Measurements from ENCODE around the gene SEMA6B.

The SEMA6B gene

DNA sequence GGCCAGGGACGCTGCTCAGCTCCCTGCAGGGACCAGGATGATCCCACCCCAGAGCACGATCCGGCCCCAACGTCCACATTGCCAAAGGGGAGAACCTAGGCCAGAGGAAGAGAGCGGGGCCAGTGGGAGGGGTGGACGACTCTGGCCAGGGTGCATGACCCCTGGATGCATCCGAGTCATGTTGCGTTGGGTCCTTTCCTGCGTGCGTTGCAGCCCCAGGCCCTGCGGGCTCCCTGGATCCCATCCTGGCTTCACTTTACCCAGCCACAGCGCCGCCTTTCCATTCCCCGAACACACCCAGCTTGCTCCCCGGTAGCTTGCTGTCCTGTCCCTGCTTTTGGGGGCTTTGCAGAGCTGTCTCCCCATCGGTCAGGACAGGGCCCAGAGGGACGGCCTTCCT is 51.7 kb downstream of the SEMA6B start:
- no peak for DNase-seq (ENCODE audit: low spot score)

DNA sequence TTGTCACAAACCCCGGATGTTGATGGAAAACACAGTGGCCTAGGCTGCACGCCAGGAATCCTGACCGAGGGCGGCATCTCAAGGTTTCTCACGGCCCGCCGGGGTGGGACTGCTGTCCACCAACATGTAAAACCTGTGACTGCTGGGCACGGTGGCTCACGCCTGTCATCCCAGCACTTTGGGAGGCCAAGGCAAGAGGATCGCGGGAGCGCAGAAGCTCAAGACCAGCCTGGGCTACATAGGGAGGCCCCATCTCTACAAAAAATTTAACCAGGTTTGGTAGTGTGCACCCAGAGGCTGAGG is 52.4 kb downstream of the SEMA6B start:
- no peak for DNase-seq (ENCODE audit: low spot score)

DNA sequence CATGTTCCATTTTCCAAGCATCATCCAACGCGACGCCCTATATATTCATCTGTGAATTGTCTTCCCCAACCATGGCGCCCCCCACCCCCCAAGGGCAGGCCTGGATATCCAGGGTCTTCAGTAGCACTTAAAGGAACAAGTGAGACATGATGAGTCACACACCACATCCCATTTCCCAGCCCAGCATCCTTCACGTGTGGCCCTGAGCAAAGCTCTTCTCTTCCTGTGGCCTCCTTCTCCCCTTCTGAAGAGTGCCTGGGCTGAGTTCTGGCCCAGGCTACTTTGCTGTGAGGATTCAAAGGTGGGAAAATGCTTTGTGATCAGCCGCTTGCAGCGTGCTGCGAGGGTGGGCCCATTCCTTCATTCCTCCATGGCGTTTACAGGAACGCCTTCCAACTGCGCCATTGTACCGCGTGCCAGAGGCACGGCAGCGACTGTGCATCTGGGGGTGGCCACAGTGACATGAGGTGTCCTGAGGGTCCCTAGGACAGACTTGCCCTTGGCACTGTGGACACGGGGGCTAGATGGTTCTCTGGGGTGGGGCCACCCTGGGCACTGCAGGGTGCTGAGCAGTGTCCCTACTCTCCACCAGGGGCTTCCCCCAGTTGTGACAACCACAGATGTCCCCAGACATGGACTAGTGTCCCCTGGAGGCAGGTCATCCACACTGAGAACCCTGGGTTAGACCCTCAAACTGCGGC is 52.9 kb downstream of the SEMA6B start:
- DNase-seq (ENCODE audit: low spot score), result no peak

DNA sequence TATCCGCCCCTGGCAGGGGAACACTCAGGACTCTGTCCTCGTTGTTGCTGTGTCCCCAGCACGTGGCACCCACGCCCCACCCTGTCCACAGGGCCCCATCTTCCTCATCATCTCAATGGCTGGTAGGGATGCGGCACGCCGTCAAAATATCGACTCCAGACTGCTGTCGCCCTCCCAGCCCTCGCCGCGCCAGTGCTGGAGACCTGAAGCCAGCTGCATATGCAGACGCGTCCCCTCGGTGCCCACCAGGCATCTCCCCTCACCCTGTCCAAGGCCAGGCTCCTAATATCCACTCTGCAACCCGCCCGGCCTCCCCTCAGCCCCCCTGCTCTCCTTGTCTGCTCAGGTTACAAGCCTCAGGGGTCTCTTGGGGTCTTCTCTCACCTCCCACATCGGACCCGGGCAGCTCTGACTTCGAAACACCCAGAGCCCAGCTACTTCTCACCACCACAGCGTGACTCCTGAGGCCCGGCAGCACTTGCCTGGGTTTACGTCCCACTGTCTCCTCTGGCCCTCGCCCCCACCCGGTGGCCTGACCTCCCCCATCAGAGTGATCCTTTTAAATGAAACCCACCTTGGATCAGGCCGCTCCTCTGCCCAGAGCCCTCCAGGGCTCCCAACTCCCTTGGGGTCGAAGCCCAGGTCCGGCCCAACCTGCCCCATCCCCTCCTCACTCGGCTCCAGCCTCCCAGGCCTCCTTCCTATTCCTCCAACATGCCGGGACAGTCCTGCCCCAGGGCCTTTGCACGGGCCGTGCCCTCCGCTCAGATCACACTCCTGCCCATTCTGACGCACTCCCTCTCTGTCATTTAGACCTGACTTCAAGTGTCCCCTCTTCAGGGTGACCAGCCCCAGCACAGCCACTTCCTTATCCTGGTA is 53.7 kb downstream of the SEMA6B start:
- no peak for DNase-seq (ENCODE audit: low spot score)

DNA sequence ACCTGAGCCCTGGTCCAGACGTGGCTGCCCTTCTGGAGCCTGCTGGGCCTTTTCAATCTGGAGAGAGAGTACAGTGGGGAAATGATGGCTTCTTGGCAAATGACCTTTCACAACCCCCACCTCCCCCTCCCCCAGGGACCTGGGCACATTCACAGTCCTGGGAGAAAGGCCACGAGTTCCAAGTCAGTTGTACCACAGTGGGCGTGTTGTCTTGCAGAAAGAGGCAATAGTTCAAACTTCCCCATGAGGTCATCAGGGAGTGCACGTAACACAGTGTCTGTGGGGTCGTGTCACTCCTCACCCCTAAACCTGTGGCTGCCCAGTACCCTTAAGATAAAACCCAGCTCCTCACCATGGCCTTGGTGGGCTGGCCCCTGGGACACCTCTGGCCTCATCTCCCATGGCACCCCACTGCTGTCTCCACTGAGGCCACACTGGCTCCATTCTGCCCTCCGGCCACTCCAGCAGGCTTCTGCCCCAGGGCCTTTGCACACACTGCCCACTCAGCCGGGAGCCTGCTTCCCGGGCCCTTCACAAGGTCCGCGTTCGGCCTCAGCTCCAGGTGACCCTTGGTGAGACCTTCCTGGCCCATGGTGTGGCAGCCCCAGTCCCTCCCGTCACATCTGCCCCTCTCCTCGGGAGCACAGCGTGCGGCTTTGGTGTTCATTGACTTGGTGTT is 54.5 kb downstream of the SEMA6B start:
- no peak for DNase-seq (ENCODE audit: low spot score)

DNA sequence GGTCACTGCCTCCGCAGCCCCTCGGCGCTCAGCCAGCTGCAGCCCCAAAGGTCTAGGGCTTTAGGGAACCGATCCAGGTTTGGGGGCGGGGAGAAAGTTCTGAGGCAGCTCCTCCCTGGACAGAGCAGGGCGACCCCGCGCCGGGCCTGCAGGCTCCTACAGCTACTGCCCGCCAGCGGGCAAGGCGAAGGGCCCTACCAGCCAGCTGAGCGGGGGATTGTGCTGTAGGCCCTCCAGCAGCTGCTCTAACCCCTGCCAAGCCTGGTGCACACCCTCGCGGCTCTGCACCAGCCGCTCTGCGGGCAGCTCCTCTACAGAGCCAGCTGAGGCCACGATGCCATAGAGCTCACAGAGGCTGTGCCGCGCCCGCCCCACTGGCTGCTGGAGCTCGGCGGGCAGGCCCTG is 55.2 kb downstream of the SEMA6B start:
- peak; percentile 67 for DNase-seq (ENCODE audit: low spot score)

DNA sequence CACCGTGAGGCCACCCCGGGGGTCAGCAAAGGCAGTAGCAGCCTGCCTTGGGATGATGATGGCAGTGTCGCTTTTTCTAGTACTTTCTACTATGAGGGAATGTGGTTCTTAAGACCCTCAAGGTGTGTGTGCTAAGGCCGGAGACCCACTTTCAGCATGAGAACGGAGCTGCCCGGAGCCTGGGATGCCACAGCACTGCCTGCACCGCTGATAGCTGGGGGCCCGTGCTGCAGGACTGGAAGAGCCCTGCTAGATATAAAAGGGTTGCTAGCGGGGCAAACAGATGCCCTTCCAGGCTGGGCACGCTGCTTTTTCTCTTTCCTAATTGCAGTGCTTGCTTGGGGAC is 55.7 kb downstream of the SEMA6B start:
- DNase-seq (ENCODE audit: low spot score), result no peak

DNA sequence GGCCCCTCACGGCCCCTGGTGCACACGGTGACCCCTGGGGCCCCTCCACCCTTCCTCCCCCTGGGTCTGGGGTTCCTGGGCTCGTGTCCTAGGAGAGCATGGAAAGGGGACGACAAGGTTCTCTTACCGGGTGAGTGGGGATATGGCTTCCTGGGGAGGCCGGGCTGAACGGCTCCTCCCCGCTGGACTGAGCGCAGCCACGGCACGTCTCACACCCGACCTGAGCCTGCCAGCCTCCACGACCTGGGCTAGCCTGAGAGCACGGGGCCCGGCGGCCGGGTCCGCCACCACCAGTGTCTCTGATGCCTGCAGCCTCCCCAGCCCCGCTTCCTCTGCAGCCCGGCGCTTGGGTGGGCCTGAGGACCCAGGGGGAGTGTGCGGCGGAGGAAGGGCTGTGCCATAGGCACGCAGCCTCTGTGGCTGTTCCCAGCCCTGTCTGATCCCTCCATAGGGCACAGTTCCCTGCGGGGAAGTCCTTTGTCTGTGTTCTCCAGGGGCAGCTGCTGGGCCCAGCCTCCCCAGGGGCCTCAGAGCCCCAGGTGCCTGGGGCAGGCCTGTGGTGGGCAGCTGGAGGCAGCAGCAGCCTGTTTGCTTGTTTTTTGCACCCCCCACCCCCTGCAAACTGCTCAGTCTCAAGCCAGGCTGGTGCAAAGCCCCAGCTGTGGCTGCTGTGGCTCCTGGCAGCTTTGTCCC is 56.2 kb downstream of the SEMA6B start:
- DNase-seq (ENCODE audit: low spot score), result no peak

DNA sequence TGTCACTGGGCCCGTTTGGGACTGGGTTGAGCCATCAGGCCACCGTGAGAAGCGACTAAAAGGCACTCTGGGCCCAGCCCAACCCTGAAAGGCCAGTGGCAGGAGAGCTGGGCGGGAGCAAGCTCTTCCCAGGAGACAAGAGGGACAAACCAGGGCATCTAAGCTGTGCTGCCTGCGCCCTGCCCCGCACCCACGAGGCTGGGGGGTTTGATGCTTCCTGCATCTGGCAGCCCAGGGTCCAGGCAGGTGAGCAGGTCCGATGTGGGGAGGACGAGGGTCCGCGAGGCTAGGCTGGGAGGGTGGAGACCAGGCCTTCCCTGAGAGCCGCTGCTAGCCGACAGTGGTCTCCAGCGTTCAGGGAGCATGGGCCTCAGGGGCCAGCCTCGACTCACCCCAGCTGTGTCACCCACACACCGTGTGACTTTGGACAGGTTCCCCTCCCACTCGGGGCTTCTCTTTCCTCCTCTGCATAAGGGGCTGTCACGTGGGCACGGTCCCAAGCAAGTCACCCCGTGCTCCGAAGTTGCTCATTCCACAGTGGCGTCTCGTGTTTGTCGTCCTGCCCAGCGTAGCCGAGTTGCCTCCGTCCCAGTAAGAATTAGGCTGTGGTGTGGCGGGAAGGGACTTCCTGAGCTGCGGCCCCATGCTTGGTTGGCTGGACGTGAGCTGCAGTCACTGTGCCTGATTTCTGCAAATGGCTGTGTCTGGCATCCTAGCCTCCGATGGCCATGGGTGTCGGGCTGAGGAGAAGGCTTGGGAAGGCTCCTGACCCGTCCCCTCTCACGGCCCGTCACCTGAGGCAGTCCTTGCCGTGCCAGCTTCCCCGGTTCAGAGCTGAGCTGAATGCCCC is 57.0 kb downstream of the SEMA6B start:
- no peak for DNase-seq (ENCODE audit: low spot score)

DNA sequence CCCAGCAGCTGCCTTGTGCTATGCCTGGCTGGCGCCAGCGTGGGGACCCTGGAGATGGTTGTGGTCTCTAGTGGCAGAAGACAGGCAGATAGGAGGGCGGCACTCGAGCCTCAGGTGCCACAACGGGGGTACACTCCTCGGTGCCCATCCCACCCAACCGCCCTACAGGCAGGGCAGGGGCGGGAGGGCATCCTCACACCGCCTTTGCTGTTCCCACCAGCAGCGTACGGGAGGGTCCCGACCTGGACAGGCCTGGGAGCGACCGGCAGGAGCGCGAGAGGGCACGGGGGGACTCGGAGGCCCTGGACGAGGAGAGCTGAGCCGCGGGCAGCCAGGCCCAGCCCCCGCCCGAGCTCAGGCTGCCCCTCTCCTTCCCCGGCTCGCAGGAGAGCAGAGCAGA is 57.8 kb downstream of the SEMA6B start:
- no peak for DNase-seq (ENCODE audit: low spot score)

DNA sequence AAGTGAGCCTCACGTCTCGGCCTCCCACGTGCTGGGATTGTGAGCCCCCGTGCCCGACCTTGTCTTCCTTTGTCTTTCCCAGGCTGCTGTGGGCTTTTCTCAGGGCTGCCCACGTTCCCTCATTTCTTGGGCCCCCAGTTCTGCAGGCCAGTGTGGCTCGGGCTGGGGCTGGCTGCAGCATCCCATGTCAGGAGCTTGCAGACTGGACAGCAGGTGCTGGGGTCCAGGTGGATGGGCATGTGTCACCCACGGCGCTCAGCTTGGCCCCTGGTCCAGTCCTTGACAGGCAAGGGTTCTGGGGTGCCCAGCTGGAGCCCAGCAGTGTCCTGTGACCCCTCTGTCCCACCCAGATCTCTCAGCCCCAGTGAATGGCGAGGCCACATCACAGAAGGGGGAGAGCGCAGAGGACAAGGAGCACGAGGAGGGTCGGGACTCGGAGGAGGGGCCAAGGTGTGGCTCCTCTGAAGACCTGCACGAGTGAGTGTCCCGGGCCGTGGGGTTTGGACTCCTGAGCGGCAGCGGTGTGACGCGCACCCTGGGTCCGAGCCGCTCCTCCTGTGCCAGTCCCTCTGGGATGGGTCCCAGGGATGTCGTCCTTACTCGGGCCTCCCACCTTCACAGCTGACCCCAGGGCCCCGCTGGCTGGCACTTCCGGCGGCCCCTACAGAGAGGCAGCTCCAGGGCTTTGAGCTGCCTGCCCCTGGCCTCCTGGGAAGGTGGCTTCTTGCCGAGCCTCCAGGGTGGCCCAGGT is 58.5 kb downstream of the SEMA6B start:
- no peak for DNase-seq (ENCODE audit: low spot score)

DNA sequence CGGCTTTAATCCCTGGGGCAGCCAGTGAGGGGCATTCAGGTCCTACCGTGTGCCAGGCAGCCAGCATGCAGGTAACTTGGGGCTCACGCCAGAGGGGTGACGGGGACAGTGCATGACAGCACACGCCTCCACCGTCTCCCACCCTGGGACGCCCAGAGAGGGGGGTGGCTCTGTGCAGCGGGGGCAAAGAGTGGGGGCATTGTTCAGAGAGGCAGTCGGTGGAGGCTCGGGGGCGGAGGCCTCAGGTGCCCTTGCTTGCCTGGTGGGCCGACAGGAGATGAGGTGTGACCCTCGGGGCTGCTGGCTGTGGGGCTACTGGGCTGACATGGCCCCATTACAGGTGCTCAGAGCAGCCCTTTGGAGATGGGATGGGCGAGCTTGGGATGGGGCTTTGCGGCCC is 59.6 kb downstream of the SEMA6B start:
- no peak for DNase-seq (ENCODE audit: low spot score)

DNA sequence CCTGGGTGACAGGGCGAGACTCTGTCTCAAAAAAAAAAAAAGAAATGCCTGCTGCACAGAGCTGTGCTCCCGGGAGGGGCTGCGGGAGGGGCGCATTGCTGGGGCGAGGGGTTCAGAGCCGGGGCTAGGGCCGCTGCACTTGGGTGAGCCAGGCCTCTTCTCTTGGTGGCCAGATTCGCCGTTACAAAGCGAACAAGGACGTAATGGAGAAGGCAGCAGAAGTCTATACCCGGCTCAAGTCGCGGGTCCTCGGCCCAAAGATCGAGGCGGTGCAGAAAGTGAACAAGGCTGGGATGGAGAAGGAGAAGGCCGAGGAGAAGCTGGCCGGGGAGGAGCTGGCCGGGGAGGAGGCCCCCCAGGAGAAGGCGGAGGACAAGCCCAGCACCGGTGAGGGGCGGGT is 60.2 kb downstream of the SEMA6B start:
- DNase-seq (ENCODE audit: low spot score), result no peak

DNA sequence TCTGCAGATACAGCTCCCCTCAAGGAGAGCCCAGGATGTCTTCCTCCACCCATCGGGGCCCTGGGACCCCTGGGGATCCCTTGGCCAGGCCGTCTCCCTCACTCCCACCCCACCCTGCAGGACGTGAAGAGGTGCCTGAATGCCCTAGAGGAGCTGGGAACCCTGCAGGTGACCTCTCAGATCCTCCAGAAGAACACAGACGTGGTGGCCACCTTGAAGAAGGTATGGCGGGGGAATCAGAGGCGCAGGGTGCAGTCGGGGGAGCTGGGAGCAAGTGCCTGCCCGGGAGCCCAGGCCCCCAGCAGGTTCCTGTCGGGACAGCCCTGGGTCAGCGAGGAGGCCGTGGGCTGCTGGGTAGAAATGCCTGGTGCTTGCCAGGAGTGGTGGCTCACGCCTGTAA is 60.8 kb downstream of the SEMA6B start:
- DNase-seq (ENCODE audit: low spot score), result no peak

DNA sequence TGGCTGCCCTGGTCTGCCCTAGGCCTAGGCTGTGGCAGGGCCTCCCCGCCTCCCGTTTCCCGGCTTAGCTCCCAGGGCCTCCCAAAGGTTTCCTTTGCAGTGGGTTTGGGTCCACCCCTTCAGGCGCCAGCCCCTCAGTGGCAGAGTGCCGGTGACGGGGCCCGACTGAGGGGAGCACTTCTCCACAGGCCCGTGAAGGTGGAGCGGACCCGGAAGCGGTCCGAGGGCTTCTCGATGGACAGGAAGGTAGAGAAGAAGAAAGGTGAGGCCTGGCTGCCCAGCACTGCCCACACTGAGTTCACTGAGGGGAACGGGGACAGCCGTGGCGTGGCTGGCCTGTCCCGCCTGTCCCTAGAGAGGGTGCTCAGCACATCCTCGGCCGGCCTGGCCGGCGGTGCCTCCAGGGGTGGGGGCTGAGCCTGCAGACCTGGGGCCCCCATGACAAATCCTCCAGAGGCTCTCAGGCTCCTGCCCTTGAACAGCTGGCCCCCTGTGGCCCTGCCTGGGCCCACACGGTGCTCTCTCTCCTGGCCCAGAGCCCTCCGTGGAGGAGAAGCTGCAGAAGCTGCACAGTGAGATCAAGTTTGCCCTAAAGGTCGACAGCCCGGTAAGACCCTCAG is 61.6 kb downstream of the SEMA6B start:
- DNase-seq (ENCODE audit: low spot score), result no peak

DNA sequence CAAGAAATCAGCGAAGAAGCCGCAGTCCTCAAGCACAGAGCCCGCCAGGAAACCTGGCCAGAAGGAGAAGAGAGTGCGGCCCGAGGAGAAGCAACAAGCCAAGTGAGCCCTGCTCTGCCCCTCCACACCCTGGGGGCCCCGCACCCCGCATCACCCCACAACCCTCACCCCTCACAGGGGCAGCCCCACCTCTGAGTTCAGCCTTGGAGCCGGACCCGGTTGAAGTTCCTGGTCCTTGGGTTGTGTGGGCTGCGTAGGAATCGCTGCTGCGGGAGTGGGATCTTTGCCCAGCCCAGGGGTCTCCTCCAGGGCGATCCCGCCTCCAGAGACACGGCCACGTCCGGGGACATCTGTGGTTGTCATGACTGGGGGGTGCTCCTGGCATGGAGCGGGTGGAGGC is 63.2 kb downstream of the SEMA6B start:
- DNase-seq (ENCODE audit: low spot score), result no peak

DNA sequence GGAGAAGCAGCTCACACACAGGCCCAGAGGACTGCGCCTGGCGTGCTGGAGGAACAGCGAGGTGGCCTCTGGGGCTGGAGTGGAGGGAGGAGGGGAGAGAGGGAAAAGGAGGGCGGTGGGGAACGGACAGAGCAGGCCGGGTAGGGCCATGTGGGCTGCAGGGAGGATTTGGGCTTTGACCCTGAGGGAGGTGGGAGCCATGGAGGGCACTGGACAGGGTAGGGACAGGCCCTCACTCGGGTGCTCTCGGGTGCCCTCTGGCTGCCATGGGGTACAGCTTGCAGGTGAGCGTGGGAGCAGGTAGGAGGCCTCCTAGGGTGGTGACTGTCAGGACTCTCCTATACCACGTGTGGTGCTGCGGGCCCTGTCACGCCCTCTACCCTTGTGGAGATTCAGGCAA is 64.0 kb downstream of the SEMA6B start:
- no peak for DNase-seq (ENCODE audit: low spot score)

DNA sequence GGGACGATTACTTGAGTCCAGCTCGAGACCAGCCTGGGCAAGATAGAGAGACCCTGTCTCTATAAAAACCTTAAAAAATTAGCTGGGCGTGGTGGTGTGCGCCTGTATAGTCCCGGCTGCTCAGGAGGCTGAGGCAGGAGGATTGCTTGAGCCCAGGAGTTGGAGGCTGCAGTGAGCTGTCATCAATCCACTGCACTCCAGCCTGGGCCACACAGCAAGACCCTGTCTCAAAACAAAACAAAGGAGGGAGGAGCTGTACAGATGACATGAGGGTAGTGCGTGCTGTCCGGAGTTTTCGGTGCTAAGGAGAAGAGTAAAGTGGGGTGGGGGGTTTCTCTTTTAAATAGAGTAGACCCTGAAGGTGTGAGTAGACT is 64.8 kb downstream of the SEMA6B start:
- no peak for DNase-seq (ENCODE audit: low spot score)

DNA sequence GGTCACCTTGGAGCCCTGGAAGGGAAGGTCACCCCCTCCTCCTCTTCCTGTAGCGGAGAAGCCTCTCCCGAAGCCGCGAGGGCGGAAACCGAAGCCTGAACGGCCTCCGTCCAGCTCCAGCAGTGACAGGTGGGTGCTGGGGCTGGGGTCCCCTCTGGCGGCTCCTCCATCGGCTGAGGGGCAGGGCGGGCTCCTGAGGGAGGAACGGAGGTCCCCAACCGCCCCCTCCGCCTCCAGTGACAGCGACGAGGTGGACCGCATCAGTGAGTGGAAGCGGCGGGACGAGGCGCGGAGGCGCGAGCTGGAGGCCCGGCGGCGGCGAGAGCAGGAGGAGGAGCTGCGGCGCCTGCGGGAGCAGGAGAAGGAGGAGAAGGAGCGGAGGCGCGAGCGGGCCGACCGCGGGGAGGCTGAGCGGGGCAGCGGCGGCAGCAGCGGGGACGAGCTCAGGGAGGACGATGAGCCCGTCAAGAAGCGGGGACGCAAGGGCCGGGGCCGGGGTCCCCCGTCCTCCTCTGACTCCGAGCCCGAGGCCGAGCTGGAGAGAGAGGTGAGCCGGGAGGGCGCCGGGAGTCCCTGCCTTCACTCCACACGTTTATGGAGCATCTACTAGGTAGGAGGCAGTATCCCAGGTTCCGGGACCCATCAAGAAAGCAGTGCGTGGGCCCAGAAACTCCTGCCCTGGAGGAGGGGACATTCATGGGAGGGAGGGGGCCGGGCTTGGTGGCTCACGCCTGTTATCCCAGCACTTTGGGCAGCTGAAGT is 65.4 kb downstream of the SEMA6B start:
- DNase-seq (ENCODE audit: low spot score), result no peak

Measured in Ammon's horn (tissue), 1 donor.